HG03432 (cell line): ENCODE measurements around the gene TENT4A.
A peak's percentile ranks its signal among the peaks of the same experiment; 100 is the strongest.

Experiments
- ATAC-seq: cut with Tn5 transposase; IDR thresholded peaks from one replicate; pipeline ENCODE4 v1.9.1; 2021; ENCODE audit warnings: mild to moderate bottlenecking, moderate library complexity; ENCODE audit not compliant: unreplicated experiment

The TENT4A gene

DNA sequence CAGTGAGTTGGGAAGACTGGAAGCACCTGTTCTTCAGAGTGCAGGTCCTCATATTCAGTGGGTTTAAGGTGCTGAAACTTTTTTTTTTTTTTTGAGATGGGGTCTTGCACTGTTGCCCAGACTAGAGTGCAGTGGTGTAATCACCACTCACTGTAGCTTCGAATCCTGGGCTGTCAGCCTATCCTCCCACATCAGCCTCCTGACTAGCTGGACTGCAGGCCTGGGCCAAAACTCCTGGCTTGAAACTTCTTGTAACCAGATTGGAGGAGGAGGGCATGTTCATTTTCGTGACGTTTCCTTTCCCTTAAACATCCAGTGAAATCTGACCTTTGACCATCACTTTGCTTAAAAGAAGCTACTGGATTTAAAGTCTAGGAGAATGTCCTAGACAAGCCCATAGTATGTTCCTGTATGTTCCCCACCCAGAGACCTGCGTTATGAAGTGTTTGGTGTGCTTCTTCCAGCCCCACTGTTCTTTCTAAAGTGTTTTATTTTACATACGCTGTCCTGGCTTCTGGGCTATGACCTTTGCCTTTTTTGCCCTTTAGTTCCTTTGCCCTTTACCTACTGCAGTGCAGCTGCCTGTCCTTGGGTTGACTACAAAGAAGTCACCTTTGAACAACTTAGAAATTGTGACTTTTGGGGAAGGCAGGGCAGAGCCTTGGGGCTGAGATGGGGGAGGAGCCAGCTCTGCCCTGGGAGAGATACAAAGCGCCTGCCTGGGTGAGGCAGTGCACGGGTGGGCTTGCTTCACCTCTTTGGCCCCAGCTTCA lies 18.4 kb downstream of the TENT4A start:
- ATAC-seq, result no peak

DNA sequence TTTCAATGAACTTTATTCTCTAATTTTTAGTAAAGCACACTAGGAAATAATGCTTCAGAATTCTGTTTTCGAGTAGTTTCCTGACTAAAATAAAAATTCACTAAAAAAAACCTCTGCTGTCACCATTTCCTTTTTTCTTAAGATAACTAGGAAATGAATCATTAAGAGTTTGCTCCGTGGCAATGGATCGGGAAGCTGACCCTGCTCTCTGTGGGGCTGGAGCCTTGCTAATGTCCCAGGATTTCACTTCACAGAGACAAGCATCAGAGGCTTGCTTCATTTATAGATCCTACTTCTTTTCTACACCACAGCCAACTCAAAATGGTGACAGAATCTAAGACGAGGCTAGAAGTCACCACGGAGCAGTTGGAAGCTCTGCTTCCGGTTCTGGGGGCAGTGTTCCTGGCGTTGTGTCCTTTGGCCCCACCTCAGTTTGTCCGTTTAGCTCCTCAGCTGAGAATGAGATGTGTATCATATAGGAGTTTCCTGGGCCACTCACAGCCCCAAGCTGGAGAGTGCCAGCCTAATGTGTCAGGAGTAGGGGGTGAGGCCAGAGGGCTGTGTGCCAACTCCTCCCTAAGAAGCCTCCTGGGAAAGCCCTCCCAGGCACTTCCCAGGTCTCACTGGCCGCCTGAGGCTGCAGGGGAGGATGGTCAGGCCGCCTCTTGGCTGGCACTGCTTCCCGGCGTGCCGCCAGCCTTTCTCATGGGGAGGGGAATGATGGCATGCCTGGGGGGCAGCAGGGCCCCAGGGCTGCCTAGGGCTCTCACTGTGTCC lies 19.6 kb downstream of the TENT4A start:
- no peak for ATAC-seq

DNA sequence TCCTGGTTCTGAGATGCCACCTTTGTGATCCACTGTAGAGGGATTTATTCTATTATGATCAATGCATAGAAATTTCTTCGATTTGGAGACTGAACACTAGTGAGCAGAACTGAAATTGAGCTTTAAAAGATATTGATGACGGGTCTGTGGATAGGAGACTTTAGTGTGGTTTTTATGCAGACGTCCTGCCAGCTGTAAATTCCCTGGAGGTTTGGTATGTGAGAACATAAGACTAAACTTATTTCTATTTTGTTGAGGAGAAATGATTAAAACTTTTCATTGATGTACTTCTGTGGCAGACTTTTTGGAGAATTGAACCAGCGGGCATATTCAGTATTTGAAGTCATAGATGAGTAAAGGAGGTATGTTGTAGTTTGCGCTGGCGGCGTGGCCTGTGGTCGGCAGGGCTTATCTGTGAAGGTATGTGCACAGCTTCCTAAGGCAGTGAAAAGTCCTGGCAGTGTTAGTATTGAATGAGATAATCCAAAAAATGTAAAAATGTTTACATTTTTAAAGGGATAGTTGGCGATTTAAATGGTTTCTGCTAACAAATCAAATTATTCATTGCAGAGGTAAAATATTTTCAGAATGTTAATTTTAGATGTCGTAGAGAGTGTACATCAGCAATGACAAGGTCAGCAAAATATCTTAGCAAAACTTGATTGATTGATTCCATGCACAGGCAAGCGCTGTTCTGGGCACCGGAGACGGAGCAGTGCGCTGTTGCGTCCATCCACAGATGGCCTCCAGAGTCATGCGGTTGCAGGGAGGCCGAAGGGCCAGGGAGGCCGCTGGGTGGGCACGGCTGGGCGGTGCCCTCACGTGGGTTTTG lies 20.4 kb downstream of the TENT4A start:
- no peak for ATAC-seq

DNA sequence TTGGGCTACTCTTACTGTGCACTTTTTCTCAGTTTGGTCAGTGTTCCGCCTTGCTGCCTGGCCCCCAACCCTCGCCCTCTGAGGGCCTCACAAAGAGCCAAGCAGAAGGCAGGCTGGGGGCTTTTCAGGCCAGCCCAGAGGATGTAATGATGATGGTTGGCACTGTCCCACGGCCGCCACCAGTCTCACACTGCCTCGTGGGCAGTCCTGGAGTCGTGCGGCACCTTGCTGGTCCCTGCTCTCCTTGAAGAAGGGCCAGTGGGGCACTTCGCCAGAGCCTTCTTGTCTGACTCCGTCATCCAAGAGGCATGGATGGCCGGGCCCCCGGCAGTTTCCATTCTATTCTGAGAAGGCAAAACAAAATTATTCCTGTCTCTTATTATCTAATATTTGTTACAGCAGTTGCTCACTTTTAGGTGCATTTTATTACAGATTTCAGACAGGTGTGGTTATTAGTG lies 21.0 kb downstream of the TENT4A start:
- no peak for ATAC-seq

DNA sequence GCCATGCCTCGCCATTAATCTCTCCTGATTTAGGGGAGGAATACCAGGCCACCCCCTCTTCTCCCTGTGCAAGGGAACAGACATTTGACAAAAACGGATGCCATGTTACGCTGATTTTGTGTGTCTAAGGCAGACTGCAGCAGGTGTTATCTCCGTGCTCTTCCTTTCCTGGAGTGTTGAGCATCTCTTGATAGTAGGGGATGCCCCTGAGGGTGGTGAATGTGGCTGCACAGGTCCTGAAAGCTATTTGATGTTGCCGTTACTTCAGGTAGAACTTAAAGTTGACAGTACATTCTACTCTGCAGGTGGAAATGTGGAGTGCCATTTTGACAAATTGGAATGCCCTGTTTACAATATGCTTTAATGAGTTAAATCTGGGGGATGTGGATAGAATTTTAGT lies 21.5 kb downstream of the TENT4A start:
- ATAC-seq, result peak; percentile 25

DNA sequence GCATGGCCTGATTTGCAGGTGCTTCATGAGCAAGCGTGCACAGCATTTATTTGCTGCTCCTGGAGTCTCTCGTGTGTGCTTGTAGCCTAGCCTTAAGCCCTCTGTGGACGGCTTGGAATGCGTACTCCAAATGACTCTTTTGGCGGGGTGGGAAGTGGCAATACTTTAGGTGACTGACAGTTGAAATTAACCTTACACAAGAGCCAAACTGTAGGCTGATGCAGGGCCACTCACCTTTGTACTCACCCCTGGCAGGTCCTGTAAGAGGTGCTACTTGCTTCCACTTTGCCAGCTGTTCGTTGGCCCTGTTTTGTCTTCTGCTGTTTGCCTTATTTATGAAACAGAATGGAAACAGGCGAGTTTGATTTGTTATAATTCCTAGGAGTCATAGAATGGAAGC lies 22.9 kb downstream of the TENT4A start:
- ATAC-seq, result no peak

DNA sequence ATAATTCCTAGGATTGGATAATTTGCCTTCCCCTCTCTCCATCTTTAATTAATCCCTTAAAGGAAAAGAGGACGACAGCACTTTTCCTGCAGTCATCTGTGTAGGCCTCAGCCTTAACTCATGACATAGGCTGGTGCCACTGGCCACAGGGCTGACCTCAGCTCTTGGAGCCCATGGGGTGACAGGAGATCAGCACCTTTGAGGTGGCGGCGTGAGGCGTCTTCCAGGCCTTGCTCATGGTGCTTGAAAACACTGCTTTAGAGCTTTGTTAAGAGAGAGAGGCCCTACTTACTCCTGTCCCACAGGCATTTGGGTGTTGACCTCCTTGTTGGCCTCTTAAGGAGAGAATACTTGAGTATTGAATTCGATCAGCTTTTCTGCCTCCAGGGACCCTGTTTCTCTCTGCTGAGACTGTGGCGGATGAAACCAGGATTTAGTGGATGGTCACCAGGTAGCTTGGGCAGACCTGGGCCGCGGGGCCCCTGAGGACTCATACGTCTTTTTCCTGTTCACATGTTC lies 23.4 kb downstream of the TENT4A start:
- no peak for ATAC-seq

DNA sequence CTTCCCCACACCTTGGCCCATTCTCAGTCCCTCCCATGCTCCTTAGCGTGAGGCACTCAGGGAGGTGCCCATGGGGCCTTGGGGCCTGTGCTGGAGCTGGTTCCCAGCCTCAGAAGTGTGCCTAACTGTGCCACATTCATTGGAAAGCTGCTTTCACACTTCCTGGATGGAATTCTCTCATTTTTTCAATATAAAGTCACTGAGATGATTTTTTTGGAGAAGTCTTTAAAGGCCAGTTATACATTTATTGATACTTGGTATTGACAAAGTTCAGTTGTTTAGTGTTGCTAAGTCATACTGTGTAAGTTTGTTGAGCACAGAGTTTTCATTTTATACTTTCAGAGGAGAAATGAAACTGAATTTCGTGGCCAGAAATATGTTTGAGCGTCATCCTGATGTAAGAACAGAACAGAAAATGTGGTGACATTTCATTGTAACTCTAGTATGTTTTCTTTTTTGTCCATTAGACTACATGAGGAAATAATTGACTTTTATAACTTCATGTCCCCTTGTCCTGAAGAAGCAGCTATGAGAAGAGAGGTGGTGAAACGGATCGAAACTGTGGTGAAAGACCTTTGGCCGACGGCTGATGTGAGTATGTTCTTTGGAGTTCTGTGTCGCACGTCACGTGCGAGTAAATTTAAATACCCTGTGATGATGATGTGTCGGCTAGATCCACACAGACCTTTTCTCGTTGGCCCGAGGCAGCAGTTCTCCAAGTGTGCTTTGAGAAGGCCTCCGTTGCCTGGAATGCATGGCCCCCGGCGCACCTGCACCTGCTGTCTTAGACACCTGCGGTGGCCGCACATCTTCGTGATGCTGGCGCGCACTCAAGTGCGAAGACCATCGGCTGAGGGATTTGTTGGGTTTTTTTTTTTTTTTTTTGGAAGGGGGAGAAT lies 24.1 kb downstream of the TENT4A start:
- peak; percentile 82 for ATAC-seq

DNA sequence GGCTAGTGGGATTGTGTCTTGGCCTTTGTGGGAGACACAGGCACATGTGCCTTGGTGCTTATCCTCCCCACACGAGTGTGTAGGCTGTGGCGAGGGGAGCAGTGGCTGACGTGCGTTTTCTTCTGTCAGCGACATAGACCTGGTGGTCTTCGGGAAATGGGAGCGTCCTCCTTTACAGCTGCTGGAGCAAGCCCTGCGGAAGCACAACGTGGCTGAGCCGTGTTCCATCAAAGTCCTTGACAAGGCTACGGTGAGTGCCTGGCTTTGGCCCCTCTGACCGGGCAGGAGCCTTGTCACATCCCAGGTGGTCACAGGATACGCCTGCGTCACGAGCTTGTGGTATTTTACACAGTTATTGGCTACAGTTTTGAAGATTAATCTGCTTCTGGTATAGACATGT lies 26.4 kb downstream of the TENT4A start:
- no peak for ATAC-seq

DNA sequence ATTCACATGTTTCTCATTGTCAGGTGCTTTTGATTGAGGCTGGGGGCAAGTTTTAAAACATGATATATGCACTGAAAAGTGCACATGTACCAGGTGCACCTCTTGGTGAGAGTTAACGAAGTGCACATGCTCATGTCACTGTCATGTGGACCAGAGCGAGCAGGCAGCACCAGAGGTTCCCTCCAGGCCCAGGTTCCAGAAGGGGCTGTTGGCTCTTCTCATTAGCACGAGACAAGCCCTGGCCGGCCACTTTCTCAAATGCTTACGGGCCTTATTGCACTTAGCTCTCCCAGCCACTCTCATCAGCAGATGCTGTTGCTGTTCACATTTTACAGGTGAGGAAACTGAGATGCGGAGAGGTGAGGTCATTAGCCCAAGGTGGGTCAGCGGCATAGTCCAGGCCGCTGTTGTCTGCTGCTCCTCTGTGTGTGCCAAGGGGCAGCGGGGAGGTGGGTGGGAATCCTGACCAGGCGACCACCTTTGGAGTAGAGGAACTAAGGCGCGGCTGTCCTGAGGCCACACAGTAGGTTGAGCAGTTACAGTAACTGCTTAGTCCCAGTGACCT lies 27.4 kb downstream of the TENT4A start:
- no peak for ATAC-seq

DNA sequence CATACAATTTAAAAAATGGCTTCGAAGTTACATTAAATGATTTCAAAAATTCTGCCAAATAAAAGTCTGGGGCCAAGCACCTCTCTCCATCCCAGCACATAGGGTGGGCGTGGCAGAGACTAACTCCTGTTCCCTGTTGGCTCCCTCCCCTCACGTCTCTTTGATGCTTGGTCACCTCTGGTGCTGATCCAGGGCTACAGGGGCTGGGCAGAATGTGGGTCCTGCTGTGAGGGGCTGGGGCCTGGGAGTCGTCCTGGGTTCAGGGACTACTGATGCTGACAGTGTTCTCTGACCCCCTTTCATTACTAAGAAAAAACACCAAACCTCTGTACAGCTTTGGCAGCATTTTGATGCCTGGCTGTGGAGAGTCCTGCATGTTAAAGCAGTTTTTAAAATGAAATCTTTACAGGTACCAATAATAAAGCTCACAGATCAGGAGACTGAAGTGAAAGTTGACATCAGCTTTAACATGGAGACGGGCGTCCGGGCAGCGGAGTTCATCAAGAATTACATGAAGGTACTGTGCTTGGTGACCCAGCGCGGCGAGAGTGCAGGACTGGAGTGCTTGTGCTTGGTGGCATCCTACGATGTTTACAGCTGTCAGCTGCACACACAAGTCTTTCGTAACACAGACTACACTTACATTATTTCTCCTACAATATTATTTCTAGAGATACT lies 29.0 kb downstream of the TENT4A start:
- no peak for ATAC-seq

DNA sequence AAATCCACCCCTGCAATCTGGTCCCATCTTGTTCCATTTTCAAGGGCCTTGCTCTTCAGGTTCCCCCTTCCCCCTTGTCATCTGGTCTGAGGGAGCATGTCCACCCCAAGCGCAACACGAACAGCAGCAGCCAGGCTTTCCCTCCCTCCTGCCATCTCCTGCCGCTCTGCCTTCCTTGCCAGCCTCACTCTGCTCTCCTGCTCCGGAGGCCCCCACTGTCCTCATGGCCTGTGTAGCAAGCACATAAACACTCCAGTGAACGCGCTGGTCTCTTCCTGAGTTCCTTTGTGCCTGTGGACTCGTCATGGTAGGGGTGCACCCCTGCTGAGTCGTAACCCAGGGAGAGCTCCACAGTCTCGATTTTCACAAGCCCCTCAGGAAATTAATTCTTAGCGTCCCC lies 29.9 kb downstream of the TENT4A start:
- ATAC-seq, result no peak

DNA sequence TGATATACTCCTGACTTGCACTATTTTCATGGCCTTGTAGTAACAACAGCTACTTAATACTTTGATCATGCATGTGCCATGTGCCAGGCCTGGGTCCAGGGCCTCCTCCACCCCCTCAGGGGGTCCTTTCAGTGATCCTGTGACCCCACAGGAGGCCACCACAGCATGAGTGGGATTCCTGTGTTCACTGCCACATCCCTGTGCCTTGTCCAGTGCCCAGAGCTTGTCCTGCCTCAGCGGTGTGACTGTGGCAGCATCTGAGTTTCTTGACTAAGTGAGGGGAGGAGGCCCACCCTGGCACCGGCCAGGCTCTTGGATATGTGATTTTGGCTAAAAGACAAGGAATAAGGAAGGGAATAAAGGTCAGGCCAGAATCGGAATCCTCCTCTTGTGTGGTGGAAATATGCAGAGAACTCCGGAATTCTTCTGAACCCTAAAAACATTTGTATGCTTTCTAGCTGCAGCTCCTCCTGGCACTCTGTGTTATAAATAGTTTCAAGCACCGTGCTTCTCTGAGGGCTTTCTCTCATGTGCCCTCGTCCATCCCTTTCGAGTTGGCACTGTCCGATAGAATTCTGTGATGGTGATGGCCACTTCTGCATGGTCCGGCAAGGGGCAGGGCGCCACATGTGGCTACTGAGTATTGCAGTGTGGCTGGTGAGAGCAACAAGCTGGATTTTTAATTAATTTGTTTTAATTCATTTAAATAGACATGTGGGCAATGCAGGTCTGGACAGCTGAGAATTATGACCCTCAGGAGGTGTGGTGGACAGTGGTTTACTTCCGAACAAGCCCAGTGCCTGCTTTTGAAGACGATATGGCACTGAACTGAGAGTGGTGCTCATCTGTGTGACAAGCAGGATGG lies 31.8 kb downstream of the TENT4A start:
- no peak for ATAC-seq

DNA sequence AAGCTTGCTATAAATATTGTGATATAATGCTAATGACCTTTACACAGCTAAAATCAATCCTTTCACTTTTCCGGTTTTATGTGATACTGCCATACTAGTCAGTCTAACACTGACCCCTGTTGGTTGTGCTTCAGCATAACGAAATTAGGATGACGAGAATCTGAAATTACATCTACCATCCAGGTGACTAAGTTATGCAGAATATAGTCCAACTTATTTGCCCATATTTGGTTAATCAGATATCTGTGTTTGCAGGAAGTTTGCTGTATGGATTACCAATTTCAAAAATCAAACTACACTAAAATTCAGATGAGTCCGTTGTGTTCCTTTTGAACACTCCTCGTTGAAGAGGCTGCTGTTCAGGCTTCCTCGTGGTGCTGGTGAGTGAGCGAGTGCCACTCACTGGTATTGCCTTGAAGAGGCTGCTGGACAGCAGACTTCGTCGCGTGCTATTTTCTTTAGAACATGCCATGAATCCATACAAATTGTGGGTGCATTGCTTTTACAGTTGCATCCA lies 32.5 kb downstream of the TENT4A start:
- no peak for ATAC-seq

DNA sequence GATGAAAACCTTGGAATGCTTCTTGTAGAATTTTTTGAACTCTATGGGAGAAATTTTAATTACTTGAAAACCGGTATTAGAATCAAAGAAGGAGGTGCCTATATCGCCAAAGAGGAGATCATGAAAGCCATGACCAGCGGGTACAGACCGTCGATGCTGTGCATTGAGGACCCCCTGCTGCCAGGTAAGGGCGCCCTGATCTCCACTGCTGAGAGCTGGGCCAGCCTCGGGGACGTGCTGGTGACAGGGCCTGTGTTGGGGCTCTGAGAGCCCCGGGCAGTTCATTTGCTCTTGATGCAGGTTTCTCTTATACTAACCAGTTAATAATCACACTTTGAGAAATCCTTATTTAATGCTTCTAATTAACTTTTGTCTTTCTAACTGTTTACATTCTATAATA lies 33.0 kb downstream of the TENT4A start:
- ATAC-seq, result no peak

DNA sequence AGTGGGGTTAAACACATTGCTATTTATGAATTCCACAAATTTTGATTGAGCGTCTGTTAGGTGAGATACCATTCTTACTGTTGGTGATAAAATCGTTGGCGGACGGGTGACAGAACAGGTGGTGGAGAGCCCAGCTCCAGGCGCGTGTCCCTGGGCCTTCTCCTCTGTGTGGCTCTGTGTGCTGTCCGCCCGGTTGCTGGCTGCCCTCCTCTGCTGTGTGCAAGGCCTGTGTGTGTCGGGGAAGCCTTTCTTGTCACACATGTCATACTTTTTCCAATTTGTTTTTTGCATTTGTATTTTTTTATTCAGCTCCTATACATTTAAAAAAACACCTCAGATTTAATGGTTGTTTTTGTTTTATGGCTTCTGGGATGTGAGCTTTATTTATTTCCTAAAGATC lies 33.9 kb downstream of the TENT4A start:
- ATAC-seq, result no peak

DNA sequence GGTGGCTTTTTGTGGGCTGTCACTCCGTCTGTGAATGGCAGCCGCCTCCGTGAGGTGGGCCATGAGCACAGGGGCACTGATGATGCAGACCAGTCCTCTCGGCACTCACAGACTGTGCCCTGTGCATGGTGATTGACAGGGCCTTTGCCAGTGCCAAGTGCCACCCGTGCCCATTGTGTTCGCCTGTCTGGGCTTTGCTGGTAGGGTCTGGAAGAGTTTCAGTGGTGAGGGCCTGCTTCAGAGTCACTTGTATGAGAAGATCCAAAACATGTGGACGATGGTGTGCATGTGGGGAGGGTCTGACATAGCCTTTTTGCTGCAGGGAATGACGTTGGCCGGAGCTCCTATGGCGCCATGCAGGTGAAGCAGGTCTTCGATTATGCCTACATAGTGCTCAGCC lies 34.9 kb downstream of the TENT4A start:
- ATAC-seq, result no peak

DNA sequence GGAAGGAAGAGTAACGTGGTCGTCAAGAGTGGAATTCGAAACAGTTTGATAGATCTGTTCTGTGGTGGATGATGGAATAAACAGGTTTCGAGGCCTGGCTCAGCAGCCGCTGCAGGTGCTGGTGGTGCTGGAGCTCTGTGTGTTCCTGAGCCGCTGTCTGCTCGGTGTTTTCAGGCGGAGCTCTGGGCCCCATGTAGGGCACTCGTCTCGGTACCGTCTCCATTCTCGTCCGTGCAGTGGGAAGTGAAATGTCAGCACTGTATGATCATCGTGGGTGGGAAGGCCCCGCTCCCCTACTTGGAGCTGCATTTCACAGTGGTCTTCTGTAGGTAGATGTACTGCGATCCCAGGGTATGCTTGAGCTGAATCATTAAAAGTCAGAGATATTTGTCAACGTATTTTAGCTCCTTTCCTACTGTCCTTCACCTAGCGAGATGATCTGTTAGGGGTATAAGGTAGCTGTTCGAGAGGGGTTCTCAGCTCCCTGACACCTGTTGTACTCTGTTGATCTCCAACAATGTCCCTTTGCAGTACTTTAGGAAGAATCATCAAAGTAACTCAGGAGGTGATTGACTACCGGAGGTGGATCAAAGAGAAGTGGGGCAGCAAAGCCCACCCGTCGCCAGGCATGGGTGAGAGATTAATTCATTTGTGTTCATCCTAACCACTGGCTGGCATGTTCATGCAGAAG lies 35.9 kb downstream of the TENT4A start:
- ATAC-seq, result no peak
